Measurements from ENCODE around the gene SGCD. TPM values are rescaled to one million over a fixed set of nuclear protein-coding genes. Genes with fewer than 3 reads are reported as not detected.
A peak's percentile ranks its signal among the peaks of the same experiment; 100 is the strongest.

SGCD gene
- total and polyA plus RNA-seq, 11 donors = 17.4 to 150 (median 76.9) TPM

DNA sequence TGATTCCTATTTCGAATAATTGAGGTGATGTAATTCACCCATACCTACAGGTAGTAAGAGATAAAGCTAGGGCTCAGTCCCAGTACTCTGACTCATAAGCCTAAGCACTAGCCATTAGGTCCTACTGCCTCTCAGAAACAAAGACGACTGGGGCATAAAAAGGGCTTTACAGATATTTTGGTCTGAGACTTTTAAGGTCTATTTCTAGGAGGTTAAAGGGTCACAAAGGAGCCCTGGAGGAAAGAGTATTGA lies 69.8 kb downstream of the SGCD start:
- 50 to 69% (median 58%) methylated on average over 2 of the region's 2 CpGs for WGBS, 4 donors
- Histone ChIP-seq H3K27ac (peak overlapping the region in 8 of 12 donors; percentile 30 to 65 (median 52)), H3K4me3 (no peak overlapping the region), H3K36me3 (no peaks in the 10 kb centered on the region), H3K27me3 (no peaks in the 10 kb centered on the region), H3K4me1 (peaks cover 0 to 71% (median 33%) of the 10 kb centered on the region in 12 donors), H3K9me3 (no peaks in the 10 kb centered on the region)
- DNase-seq = no peak
- ATAC-seq = peak in 2 of 4 donors; percentile 20 to 29
- intact Hi-C loops (cut with DNase I) = no loop called here
- TF ChIP-seq, protein P1, sequence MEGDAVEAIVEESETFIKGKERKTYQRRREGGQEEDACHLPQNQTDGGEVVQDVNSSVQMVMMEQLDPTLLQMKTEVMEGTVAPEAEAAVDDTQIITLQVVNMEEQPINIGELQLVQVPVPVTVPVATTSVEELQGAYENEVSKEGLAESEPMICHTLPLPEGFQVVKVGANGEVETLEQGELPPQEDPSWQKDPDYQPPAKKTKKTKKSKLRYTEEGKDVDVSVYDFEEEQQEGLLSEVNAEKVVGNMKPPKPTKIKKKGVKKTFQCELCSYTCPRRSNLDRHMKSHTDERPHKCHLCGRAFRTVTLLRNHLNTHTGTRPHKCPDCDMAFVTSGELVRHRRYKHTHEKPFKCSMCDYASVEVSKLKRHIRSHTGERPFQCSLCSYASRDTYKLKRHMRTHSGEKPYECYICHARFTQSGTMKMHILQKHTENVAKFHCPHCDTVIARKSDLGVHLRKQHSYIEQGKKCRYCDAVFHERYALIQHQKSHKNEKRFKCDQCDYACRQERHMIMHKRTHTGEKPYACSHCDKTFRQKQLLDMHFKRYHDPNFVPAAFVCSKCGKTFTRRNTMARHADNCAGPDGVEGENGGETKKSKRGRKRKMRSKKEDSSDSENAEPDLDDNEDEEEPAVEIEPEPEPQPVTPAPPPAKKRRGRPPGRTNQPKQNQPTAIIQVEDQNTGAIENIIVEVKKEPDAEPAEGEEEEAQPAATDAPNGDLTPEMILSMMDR (IDR thresholded peaks at IDR 0.05) = no peak
- TF ChIP-seq POLR2A (IDR thresholded peaks at IDR 0.05) = no peak

DNA sequence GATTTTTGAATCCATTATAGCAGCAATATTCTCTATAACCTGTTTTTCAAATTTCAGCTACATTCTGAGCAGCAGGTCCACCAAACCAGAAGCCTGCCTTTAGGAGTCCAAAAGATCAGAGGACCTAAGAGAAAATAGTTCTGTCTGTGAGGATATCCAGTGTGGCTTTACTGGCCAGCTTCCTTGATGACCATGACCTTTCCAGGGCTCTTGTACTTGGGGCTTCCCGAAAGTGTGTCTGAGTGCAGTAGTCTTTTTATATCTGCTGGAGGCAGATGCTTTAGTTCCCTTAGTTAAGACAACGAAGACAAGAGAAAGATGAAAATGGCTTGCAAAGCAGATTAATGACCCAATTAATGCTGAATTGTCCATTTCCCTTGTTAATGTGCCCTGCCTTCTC lies 72.4 kb downstream of the SGCD start:
- TF ChIP-seq POLR2A (IDR thresholded peaks at IDR 0.05) = no peak
- TF ChIP-seq, protein P1 (IDR thresholded peaks at IDR 0.05) = no peak

DNA sequence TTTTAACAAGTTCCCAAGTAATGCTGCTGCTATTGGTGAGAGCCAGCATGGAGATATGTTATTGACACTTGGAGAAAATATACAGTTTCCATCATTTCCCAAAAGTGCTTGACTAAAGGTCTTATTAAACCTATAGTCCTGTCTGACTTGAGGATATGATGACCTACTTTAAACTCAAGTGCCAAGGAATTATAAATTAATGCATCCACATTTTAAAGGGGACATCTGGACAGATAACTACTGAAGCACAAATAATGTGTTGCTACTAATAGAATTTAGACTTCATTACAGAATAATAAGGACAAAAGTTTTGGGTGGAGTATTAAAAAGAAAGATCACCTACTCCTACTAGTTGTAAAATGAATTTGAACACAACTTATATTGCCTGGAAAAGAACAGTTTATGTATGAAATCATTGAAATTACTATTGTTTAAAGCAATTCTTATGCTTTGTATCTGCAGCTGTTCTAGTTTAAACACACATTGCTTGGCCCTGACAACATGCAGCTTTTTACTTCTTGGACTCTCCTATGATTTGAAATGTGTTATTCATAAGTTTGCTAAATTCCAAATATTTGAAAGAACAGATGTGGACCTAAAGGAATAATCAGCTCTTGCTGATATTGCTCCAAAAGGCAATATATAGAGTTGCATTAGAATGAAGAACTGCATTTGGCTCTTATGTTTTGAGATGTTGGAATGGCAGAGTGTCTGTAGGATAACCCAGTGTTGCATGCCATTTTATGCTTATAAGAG lies 73.4 kb downstream of the SGCD start:
- H3K27me3 ChIP-seq = no peaks in the 10 kb centered on the region
- no peak overlapping the region for H3K4me3 ChIP-seq
- H3K4me1 ChIP-seq = peaks cover 0 to 70% (median 27%) of the 10 kb centered on the region in 12 donors
- no peak for DNase-seq
- intact Hi-C loops (cut with DNase I) = no loop called here
- H3K36me3 ChIP-seq = no peaks in the 10 kb centered on the region
- TF ChIP-seq, protein P1 (IDR thresholded peaks at IDR 0.05) = no peak
- TF ChIP-seq POLR2A (IDR thresholded peaks at IDR 0.05) = no peak
- H3K9me3 ChIP-seq = no peaks in the 10 kb centered on the region
- ATAC-seq = no peak
- H3K27ac ChIP-seq = peak overlapping the region in 3 of 12 donors; percentile 55 to 68 (median 64)

More for the DNA sequence above, 72.4 kb downstream of the SGCD start:
- intact Hi-C loops (cut with DNase I) = no loop called here
- Histone ChIP-seq H3K4me3 (no peak overlapping the region), H3K4me1 (peaks cover 0 to 80% (median 37%) of the 10 kb centered on the region in 12 donors), H3K9me3 (no peaks in the 10 kb centered on the region), H3K36me3 (no peaks in the 10 kb centered on the region), H3K27me3 (no peaks in the 10 kb centered on the region), H3K27ac (peak overlapping the region in 6 of 12 donors; percentile 21 to 68 (median 51))
- DNase-seq = no peak
- ATAC-seq = peak in 2 of 4 donors; percentile 67 to 74
- WGBS, 4 donors = 23 to 42% (median 37%) methylated on average over 2 of the region's 2 CpGs

DNA sequence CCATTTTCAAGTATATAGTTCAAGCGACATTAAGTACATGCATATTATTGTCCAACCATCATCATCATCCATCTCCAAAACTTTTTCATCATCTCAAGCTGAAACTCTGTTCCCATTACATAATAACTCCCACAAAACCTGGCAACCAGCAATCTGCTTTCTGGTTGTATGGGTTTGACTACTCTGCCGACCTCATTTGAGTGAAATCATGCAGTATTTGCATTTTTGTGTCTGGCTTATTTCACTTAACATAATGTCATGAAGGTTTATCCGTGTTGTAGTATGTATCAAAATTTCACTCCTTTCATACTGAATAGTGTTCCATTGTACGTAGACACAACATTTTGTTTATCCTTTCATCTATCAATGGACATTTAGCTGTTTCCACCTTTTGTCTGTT lies 74.8 kb downstream of the SGCD start:
- Histone ChIP-seq H3K36me3 (no peaks in the 10 kb centered on the region), H3K27ac (no peak overlapping the region), H3K4me3 (no peak overlapping the region), H3K27me3 (no peaks in the 10 kb centered on the region), H3K4me1 (peaks cover 0 to 60% (median 17%) of the 10 kb centered on the region in 12 donors), H3K9me3 (no peaks in the 10 kb centered on the region)
- DNase-seq (no peak), ATAC-seq (no peak)
- 76 to 81% (median 81%) methylated on average over 4 of the region's 4 CpGs for WGBS, 4 donors
- intact Hi-C loops (cut with DNase I) = no loop called here
- TF ChIP-seq, protein P1 (IDR thresholded peaks at IDR 0.05) = no peak
- no peak for TF ChIP-seq POLR2A (IDR thresholded peaks at IDR 0.05)

Data from heart left ventricle (tissue), 16 donors.